HG03354 (cell line): ENCODE data around the gene SRRM2.
A peak's percentile ranks its signal among the peaks of the same experiment; 100 is the strongest.

Experiments
- ATAC-seq: cut with Tn5 transposase; IDR thresholded peaks from one replicate; pipeline ENCODE4 v1.9.1; 2021; ENCODE audit warnings: mild to moderate bottlenecking; ENCODE audit not compliant: unreplicated experiment, poor library complexity, severe bottlenecking

SRRM2 gene

DNA sequence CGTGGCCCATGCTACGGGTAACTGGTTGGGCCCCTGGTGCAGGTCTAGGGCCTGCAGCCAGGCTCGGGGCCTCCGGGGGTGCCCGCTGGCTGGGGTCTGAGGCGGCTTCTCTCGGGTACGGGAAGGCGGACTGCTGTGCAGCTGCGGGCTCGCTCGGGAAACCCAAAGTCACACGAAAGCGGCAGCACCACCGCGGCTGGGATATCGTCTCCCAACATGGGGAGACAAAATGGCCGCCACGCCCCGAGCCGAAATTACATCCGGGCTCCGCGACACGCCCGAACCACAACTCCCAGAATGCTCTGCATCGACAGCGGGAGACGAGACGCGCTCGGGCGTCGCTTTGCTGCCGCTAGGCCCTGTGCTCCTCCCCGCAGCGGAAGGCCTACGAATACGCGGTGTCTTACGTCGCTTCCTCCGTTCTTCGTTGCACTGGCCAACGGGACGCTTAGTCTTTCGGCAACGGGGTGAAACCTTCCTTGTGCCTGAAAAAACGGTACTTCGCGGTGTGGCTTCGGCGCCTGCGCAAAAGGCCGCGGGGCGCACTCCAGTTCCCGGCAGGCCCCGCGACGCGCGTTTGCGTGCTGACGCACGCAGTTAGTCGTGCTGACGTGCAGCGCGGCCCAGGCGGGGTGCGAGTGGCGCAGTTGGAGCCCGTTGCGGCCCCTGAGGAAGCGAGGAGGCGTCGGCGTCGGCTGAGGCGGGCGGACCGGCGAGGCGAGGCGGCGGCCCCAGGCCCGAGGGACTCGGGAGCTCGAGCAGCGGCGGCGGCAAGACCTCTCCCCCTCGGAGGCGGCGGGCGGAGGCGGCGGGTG, at the start of gene SRRM2:
Gene SRRM2, plus strand, starts transcription at position 604 of the 815 bp plus-strand sequence. CDS start 3,727 bp downstream, outside the sequence.
- ATAC-seq, result peak; percentile 83

- no peak for ATAC-seq
These were observed 49.3 kb upstream of the SRRM2 start for GRCh38 chr16:2702871-2703745.

DNA sequence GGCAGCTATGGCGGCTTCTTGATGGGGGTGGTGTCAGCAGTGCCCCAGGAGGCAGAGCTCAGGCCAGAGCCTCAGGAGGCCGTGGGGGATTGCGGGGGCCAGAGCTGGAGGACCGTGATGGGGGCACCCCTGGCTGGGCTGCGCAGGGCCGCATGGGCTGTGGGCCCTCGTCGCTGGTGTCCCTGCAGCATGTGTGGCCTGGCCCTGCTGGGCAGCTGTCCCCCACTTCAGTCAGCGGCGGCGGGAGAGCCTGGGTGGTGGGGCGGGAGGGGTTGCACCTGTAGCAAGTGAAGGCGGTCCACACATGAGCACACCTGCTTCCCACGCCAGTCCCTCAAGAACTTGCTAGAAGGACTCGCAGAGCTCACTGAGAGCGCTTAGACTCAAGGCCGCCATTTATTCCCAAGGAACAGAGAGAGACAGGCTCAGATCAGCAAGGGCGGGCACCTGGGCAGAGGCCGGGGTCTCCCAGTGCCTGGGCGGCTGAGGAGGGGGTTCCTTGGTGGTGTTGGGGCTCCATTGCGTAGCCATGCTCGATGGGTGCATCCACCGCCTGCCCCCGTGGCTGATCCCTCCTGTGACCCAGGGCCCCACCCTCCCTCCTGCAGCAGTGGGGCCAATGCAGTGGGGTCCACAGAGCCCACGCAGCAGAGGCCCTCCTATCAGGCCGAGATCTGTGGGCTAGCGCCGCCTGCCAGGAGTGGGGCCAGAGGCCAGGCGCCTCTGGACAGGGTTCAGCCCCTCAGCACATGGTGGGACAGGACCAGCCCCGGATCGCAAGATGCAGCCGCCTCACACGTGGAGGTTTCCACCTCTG, 48.1 kb upstream of the SRRM2 start:
- no peak for ATAC-seq

DNA sequence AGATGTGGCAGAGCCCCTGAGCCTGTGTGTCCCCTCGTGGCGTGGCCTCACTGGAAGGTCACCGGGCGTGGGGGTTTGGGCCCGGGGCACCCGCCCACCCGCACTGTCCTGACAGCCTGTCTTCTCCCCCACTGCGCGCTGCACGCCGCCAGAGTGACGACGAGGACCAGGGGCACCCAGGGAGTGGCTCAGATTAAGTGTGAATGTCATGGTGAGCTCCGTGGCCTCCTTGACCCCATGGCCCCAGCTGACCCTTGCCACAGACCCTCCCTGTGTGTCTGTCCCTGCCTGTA, 47.5 kb upstream of the SRRM2 start:
- no peak for ATAC-seq

DNA sequence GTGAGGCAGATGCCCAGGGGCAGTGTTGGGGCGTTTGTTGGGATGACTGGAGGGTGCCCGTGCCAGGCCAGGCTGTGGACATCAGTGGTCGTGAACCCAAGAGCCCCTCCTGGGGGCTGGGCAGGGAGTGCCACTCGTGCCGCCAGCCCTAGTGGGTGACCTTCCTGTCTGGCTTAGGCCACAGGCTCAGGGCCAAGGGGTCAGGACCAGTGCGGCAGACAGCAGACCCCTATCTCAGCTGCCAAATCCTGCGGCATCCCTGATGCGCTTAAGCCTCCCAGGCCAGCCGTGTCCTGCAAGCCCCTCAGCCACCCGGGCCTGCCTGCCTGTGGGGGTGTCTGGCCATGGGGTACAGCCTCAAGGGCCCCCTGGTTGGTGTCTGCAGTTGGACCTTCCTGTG, 47.1 kb upstream of the SRRM2 start:
- ATAC-seq, result no peak

GRCh38 chr16:2706085-2706484, 46.4 kb upstream of the SRRM2 start:
- no peak for ATAC-seq

DNA sequence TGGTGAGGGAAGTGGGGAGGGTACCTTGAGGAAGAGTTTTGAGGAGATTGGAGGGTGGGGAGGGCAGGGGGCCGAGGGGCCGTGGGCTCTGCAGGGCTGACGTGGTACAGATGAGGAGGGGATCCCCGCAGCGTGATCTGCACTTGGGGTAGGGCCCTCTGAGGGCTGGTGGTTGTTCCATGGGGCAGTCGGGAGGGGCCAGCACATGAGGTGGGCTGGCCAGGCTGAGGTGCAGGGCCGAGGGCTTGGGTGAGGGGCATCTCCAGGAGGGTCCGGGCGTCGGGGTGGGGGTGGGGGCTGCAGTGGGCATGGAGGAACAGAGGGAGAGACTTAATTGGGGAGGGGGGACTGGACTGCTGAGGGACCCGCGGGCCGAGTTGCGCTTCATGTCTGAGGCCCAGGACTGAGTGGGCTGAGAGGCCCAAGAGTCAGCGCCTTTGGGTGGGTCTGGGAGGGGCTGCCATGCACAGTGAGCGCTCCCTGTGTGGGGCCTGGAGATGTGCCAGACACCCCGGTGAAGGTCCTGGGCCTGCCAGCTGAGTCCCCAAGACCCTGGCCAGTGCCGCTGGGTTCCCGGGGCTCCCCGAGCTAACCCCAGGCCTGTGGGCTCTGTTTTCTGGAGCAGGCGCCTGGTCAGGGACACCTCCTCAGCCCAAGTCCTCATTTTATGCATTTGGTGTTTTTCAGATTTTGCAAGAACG, 45.7 kb upstream of the SRRM2 start:
- ATAC-seq, result no peak

DNA sequence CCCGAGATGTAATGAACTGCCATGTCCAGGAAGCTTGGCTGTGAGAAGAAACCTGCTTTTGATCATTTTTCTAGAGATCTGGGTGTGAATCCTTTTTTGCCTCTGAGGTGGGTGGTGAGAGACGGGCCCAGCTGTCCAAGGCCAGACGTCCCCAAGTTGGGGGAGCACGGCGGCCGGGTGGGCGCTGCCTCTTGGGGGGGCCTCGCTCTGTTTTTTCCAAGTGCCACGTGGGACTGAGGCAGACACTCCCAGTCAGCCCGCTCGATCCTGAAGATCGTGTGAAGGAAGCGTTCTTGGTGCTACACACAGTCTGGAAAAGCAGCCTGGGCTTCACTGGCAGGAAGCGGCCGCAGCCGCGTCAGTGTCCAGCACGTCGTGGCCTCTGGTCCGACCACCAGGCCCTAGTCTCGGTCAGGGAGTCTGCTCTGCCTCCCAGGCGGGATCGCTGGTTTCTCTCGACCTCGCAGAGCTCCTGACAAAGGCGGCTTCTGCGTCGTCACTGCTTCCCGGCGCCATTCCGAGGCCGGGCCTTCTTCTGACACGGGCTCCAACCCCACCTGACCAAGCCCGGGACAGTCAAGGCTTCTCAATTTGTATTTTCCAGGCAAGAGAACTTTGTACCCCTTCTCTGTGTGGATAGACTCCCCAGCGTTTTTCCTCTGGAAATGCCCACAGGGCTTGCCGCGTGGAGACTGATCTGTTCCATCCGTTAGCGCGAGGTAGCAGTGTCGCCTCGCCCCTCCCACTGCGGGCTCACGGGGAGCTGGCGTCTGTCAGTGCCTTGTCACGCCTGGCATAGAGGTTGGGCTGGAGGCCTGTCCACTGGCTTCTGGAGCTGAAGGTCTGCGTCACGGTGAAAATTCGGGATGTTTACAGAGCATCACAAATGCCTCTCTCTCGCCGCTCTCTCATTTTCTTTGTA, 44.8 kb upstream of the SRRM2 start:
- ATAC-seq, result no peak

- ATAC-seq, result no peak
These were observed 44.2 kb upstream of the SRRM2 start for GRCh38 chr16:2708290-2708639.

DNA sequence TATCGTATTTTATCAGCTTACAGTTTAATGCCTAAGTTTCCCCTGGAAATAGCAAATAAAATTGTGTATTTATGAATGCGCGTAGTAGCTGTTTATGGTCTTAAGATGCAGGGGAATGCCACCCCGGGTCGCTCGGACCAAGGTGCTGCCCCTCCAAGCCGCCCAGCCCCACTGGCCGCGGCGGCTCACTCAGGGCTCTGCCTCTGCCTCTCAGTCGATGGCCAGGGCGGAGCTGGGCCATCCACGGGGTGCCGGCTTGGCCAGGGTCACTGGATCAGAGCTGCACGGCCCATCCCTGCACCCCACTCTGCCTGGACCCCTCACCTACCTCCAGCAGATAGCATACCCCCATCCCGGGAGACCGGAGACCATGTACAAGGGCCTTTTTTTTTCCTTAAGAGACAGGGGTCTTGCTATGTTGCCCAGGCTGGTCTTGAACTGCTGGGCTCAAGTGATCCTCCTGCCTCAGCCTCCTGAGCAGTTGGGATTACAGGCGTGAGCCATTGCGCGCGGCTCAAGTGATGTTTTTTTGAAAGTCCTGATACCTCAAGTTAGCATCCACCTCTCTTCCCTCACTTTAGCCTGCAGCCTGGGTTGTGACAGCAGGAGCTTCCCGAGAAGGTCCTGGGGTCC, 43.4 kb upstream of the SRRM2 start:
- ATAC-seq, result no peak

DNA sequence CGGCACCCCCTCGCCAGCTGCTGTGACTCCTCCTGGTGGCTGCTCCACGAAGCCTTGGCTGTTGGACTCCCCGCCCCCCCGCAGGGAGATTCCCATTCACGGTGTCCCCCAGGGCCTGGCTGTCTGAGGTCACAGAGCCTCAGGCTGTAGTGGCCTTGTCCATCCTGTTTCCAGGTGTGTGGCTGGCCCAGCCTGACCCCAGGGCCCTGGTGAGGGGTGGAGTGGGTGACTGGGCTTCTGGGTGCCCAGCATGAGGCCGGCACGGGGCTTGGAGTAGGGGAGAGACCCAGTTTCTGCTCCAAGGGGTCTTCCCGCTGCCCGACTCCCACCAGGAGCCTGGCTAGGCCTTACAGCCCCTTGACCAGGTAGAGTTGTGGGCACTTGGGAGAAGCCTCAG, 42.9 kb upstream of the SRRM2 start:
- no peak for ATAC-seq

- no peak for ATAC-seq
These were observed 42.3 kb upstream of the SRRM2 start for GRCh38 chr16:2710021-2710710.

GRCh38 chr16:2710711-2711231, 41.7 kb upstream of the SRRM2 start:
- no peak for ATAC-seq

DNA sequence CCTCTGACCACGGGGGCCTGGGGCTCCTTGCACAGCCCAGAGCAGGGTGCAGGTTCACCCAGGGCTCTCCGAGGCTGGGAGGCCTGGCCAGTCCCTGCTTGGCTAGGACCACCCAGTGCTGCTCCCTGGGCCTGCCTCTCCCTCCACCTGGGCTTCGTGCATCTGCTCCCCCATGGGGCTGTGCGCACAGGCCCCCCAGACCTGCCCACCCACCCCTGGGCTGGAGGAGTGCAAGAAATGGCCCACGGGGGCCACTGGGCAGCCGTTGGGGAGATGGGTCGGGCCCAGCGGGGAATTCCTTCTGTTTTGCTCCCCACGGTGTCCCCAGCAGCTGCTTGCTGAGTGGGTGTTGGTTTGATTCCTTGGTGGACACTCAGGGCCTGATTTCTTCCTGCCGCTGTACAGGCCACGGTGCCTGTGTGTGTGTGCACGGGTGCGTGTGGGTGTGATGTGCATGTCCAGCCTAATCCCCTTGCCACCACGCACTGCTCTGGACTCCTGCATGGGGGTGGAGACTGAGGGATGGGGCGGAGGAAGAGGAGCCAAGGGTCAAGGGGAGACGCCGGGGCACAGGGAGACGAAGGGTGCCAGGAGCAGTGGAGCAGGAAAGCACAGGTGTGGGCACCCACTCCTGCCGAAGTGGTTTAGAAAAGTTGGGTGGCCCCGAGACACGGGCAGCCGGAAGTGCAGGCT, 40.9 kb upstream of the SRRM2 start:
- no peak for ATAC-seq

DNA sequence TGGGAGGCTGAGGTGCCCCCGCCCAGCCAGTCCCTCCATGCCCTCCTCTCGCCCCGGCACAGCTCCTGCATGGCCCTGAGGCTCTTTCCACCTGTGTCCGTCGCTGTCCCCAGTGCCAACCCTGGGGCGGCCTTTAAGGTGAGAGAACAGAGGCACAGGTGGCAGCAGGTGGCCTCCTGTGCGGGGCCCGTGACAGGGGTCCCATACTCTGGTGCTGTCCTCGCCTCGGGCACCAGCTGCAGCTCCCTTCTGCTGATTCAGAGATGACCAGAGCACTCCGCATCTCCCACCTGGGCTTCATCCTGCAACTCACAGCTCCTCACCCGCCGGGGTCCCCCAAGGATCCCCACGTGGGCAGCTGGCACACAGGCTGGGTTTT, 40.4 kb upstream of the SRRM2 start:
- ATAC-seq, result no peak

DNA sequence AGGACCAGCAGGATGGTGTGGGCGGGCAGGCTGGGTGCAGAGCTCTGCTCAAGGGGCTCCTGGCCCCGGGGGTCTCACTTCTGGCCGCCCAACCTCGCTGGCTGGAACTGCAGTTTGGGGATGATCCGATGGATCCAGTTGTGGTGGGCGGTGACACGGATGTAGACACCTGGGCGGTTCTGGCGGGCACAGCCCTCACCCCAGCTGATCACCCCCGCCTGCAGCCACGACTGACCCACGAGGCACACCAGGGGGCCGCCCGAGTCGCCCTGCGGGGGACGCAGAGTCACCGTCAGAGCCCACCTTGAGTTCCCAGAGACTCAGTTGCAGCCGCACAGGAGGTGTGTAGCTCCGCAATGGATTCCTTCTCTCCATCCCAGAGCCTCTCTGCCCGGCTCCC, 39.9 kb upstream of the SRRM2 start:
- no peak for ATAC-seq

GRCh38 chr16:2713523-2713922, 38.9 kb upstream of the SRRM2 start:
- ATAC-seq, result no peak
